ENCODE measurements around the gene CMTM6.

CMTM6 gene

DNA sequence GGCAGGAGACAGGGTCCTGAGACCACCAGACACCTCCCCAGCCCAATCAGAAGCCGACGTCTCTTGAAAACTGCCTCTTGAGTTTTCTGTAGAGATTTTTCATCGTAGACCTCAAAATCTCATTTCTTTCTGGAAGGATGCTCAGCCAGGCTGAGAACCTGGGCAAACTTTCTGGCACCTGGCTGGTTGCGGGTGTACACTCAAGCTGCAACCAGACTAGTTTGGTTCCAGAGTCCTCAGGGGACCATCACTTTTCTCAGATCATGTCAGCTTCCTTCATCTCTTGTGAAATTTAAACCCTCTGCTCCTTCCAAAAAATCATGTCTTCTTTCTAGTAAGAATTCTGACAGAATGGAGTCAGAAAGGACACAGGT, 65.8 kb downstream of the CMTM6 start:
- no peak overlapping the region for H3K9ac ChIP-seq (ENCODE audit: low read depth in 1 of 2, low read length in 2 of 2)
- H3K36me3 ChIP-seq (ENCODE audit: control insufficient read depth in 2 of 2, insufficient read depth in 2 of 2, low read length in 2 of 2), result no peaks in the 10 kb centered on the region
- H3K9me3 ChIP-seq (ENCODE audit: control insufficient read depth in 2 of 2, low read length in 2 of 2), result no peaks in the 10 kb centered on the region
- H3K4me1 ChIP-seq (ENCODE audit: control insufficient read depth in 2 of 2, insufficient read depth in 2 of 2, low read length in 2 of 2), result peaks cover 0 to 11% of the 10 kb centered on the region in 2 donors
- H3K27ac ChIP-seq (ENCODE audit: low read depth in 2 of 2, low read length in 2 of 2), result no peak overlapping the region
- no peaks in the 10 kb centered on the region for H3K27me3 ChIP-seq (ENCODE audit: control insufficient read depth in 2 of 2, insufficient read depth in 2 of 2, low read length in 2 of 2)
- H3K4me3 ChIP-seq (ENCODE audit: low read length in 2 of 2), result no peak overlapping the region

DNA sequence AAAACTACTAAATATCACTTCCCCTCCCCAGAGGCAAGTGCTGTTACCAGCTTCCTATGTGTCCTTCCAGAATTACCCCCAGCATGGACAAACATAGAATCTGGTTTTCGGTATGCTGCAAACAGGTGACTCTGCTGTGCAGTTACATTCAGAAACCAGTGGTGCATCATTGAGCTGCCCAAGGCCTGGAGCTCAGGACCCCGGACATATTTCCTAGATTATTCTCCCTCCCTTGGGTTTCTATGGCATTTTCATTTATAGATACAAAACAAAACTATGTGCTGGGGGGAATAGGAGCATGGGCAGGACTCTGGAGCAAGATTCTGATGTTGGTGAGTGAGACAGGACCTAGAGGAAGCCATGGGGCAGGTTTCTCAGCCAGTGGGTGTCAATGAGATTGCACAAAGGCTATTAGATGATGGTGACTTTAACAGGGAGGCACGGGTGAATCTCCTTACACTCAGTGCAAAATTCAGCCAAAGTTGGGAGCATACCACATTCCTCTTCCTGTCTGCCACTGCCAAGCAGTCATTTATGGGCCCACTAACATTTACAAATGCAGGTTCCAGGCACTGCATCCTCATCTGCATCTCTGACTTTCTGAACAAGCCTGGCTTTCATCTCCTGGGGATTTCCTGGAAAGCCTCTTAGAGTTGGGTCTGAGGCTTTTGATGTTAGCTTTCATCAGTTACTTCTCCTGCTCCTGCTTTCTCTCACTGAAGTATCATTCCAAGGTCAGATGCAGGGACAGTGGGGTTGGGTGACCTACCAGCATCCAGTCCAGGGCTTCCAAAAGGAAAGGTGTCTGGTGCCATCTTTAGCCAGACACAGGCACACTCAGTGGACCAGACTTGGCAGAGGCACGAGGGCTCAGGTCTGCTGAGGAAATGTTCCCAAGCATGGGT, 66.5 kb downstream of the CMTM6 start:
- Histone ChIP-seq H3K27ac (ENCODE audit: low read depth in 2 of 2, low read length in 2 of 2) (no peak overlapping the region), H3K4me1 (ENCODE audit: control insufficient read depth in 2 of 2, insufficient read depth in 2 of 2, low read length in 2 of 2) (peaks cover 0 to 13% of the 10 kb centered on the region in 2 donors), H3K27me3 (ENCODE audit: control insufficient read depth in 2 of 2, insufficient read depth in 2 of 2, low read length in 2 of 2) (no peaks in the 10 kb centered on the region), H3K9me3 (ENCODE audit: control insufficient read depth in 2 of 2, low read length in 2 of 2) (no peaks in the 10 kb centered on the region), H3K36me3 (ENCODE audit: control insufficient read depth in 2 of 2, insufficient read depth in 2 of 2, low read length in 2 of 2) (no peaks in the 10 kb centered on the region), H3K9ac (ENCODE audit: low read depth in 1 of 2, low read length in 2 of 2) (no peak overlapping the region), H3K4me3 (ENCODE audit: low read length in 2 of 2) (no peak overlapping the region)

DNA sequence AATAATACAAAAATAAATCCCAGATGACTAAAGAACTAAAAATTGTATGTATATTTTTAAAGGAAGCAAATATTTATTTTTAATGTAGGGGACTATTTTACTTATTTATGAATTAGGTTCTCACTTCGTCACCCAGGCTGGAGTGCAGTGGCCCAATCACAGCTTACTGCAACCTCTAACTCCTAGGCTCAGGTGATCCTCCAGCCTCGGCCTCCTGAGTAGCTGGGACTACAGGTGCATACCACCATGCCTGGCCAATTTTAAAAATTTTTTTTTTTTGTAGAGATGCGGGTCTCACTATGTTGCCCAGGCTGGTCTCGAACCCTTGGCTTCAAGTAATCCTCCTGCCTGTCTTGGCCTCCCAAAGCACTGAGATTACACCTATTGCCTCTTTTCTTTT, 68.4 kb downstream of the CMTM6 start:
- Histone ChIP-seq H3K4me3 (ENCODE audit: low read length in 2 of 2) (no peak overlapping the region), H3K4me1 (ENCODE audit: control insufficient read depth in 2 of 2, insufficient read depth in 2 of 2, low read length in 2 of 2) (peaks cover 0 to 13% of the 10 kb centered on the region in 2 donors), H3K9ac (ENCODE audit: low read depth in 1 of 2, low read length in 2 of 2) (no peak overlapping the region), H3K27me3 (ENCODE audit: control insufficient read depth in 2 of 2, insufficient read depth in 2 of 2, low read length in 2 of 2) (no peaks in the 10 kb centered on the region), H3K9me3 (ENCODE audit: control insufficient read depth in 2 of 2, low read length in 2 of 2) (no peaks in the 10 kb centered on the region), H3K27ac (ENCODE audit: low read depth in 2 of 2, low read length in 2 of 2) (no peak overlapping the region), H3K36me3 (ENCODE audit: control insufficient read depth in 2 of 2, insufficient read depth in 2 of 2, low read length in 2 of 2) (no peaks in the 10 kb centered on the region)

DNA sequence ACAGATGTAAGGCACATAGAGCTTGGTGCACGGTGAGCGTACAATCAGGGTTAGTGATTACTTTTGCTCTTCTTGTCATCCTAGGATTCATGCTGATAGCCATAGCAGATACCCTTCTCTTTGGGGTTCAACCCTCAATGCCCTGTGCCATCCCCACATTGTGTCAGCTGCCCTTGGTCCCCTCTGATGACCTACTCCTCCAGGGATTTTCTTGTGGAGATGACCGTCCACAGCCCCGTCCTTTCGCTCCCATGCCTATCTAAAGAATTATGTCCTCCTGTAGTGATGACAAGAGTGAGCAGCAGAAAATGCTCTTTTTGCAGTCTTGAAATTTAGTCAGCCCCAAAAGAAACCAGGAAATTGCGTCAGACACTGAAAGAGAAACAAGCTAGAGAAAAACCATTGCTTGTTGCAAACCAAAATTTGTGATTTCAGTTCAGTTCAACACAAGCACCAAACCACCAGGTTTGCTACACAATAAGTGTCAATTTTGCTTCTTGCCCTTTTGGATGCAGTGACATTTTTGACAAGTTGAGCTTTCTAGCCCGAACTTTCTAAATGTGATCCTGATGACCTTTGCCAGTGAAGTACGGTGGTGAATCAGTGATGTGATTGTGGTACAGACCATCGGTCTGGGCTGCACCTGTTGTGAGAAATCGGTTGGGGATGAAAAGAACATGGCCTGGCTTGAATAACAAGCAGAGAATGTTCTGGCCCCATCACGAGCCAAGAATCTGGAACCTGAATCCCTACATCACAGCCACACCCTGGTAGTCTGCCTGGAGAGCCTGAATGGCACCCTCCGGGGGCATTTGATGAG, 69.7 kb downstream of the CMTM6 start:
- Histone ChIP-seq H3K4me1 (ENCODE audit: control insufficient read depth in 2 of 2, insufficient read depth in 2 of 2, low read length in 2 of 2) (peaks cover 0 to 13% of the 10 kb centered on the region in 2 donors), H3K9ac (ENCODE audit: low read depth in 1 of 2, low read length in 2 of 2) (peak overlapping the region in 1 of 2 donors; percentile 42), H3K27me3 (ENCODE audit: control insufficient read depth in 2 of 2, insufficient read depth in 2 of 2, low read length in 2 of 2) (no peaks in the 10 kb centered on the region), H3K36me3 (ENCODE audit: control insufficient read depth in 2 of 2, insufficient read depth in 2 of 2, low read length in 2 of 2) (no peaks in the 10 kb centered on the region), H3K27ac (ENCODE audit: low read depth in 2 of 2, low read length in 2 of 2) (peak overlapping the region; percentile 42 to 71), H3K4me3 (ENCODE audit: low read length in 2 of 2) (no peak overlapping the region), H3K9me3 (ENCODE audit: control insufficient read depth in 2 of 2, low read length in 2 of 2) (no peaks in the 10 kb centered on the region)

DNA sequence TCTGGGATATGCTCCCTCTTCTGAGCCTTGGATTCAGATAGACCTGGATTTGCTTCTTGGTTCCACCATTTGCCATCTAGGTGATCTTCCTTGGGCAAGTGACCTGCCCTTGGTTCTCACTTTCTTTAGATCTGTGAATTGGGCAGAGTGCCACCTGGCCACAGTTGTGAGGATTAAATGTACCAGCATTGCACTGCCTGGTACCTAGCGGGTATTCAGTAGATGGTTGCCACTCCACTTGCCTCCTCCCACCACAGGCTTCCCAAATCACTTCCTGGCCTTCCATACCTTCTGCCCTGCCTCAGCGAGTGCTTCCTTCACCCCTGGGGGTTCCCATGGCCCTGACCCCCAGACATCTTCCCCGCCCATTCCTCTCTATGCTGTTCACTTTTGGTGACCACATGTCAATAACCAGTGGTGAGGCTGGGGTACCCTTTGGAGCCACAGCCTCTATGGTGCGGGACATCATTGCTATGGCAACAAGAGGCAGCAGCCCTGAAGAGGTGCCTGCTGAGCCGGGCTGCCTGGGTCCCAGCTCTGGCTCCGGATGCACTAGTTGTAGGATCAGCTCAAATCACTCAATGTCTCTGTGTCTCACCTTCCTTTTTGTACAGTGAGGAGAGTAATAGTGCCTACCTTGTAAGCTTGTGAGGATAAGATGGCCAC, 70.5 kb downstream of the CMTM6 start:
- Histone ChIP-seq H3K4me1 (ENCODE audit: control insufficient read depth in 2 of 2, insufficient read depth in 2 of 2, low read length in 2 of 2) (peaks cover 0 to 13% of the 10 kb centered on the region in 2 donors), H3K36me3 (ENCODE audit: control insufficient read depth in 2 of 2, insufficient read depth in 2 of 2, low read length in 2 of 2) (no peaks in the 10 kb centered on the region), H3K4me3 (ENCODE audit: low read length in 2 of 2) (no peak overlapping the region), H3K9ac (ENCODE audit: low read depth in 1 of 2, low read length in 2 of 2) (peak overlapping the region in 1 of 2 donors; percentile 42), H3K27ac (ENCODE audit: low read depth in 2 of 2, low read length in 2 of 2) (peak overlapping the region; percentile 38 to 71), H3K9me3 (ENCODE audit: control insufficient read depth in 2 of 2, low read length in 2 of 2) (no peaks in the 10 kb centered on the region), H3K27me3 (ENCODE audit: control insufficient read depth in 2 of 2, insufficient read depth in 2 of 2, low read length in 2 of 2) (no peaks in the 10 kb centered on the region)

DNA sequence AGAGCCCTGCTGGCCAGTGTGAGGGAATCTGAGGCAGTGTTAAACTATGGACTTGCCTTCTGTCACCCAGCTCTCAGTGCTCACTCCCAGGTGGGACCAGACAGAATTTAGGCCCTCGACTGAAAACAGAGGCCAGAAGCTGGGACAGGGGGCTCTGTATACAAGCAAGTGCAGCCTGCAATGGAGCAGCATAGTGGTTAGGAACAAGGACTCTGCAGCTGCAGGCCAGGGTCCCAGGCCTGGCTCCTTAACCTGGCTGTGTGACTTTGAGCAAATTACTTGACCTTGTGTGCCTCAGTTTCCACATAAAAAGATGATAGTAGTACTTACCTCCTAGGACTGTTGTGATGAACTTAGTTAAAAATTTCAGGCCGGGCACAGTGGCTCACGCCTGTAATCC, 71.2 kb downstream of the CMTM6 start:
- Histone ChIP-seq H3K4me1 (ENCODE audit: control insufficient read depth in 2 of 2, insufficient read depth in 2 of 2, low read length in 2 of 2) (peaks cover 0 to 13% of the 10 kb centered on the region in 2 donors), H3K4me3 (ENCODE audit: low read length in 2 of 2) (no peak overlapping the region), H3K36me3 (ENCODE audit: control insufficient read depth in 2 of 2, insufficient read depth in 2 of 2, low read length in 2 of 2) (no peaks in the 10 kb centered on the region), H3K27me3 (ENCODE audit: control insufficient read depth in 2 of 2, insufficient read depth in 2 of 2, low read length in 2 of 2) (no peaks in the 10 kb centered on the region), H3K9me3 (ENCODE audit: control insufficient read depth in 2 of 2, low read length in 2 of 2) (no peaks in the 10 kb centered on the region), H3K9ac (ENCODE audit: low read depth in 1 of 2, low read length in 2 of 2) (no peak overlapping the region), H3K27ac (ENCODE audit: low read depth in 2 of 2, low read length in 2 of 2) (no peak overlapping the region)
